ENCODE measurements around the gene CEP170.
A peak's percentile ranks its signal among the peaks of the same experiment; 100 is the strongest.

CEP170 gene

GRCh38 chr1:243249214-243249613, 5.9 kb downstream of the CEP170 start:
- H3K79me2 ChIP-seq (ENCODE audit: control insufficient read depth, low read length): peaks cover 99% of the 10 kb centered on the region
- no peaks in the 10 kb centered on the region; the same call in 1 of the 2 replicates for H3F3A ChIP-seq (ENCODE audit: control insufficient read depth, insufficient read depth)
- H3K9me2 ChIP-seq (replicated peaks; ENCODE audit: control insufficient read depth, low read length): no peaks in the 10 kb centered on the region
- no peak for TF ChIP-seq CTCF (IDR thresholded peaks at IDR 0.05; ENCODE audit: low read depth, low read length, poor library complexity, severe bottlenecking)
- TF ChIP-seq EZH2phosphoT487 (IDR thresholded peaks at IDR 0.05; ENCODE audit: borderline replicate concordance, low read length): no peak
- H3K9me3 ChIP-seq (ENCODE audit: control insufficient read depth, insufficient read depth, low read length): no peaks in the 10 kb centered on the region
- no peak overlapping the region for H3K4me3 ChIP-seq (ENCODE audit: low read length)
- peaks cover 50% of the 10 kb centered on the region for H3K4me1 ChIP-seq (ENCODE audit: control insufficient read depth, low read length)
- no peaks in the 10 kb centered on the region for H3K36me3 ChIP-seq (ENCODE audit: control insufficient read depth, low read length)
- H3K4me2 ChIP-seq (ENCODE audit: low read length): no peak overlapping the region
- H4K20me1 ChIP-seq (ENCODE audit: control insufficient read depth, insufficient read depth, low read depth, low read length): 0 out of 2 replicates have a peak, but pooled peaks cover 2% of the 10 kb centered on the region
- H3K27ac ChIP-seq (ENCODE audit: low read depth, low read length): no peak overlapping the region
- H3K27me3 ChIP-seq (ENCODE audit: control insufficient read depth, low read length): no peaks in the 10 kb centered on the region

GRCh38 chr1:243247901-243248300, 7.2 kb downstream of the CEP170 start:
- no peaks in the 10 kb centered on the region for H3K9me3 ChIP-seq (ENCODE audit: control insufficient read depth, insufficient read depth, low read length)
- H3K79me2 ChIP-seq (ENCODE audit: control insufficient read depth, low read length): peaks cover 97% of the 10 kb centered on the region
- H3K4me3 ChIP-seq (ENCODE audit: low read length): no peak overlapping the region
- peaks cover 4% of the 10 kb centered on the region; the same call in 1 of the 2 replicates for H3K36me3 ChIP-seq (ENCODE audit: control insufficient read depth, low read length)
- H3K4me2 ChIP-seq (ENCODE audit: low read length): no peak overlapping the region
- H3F3A ChIP-seq (ENCODE audit: control insufficient read depth, insufficient read depth): no peaks in the 10 kb centered on the region; the same call in 1 of the 2 replicates
- no peaks in the 10 kb centered on the region for H3K27me3 ChIP-seq (ENCODE audit: control insufficient read depth, low read length)
- 0 out of 2 replicates have a peak, but pooled peaks cover 2% of the 10 kb centered on the region for H4K20me1 ChIP-seq (ENCODE audit: control insufficient read depth, insufficient read depth, low read depth, low read length)
- peaks cover 44% of the 10 kb centered on the region for H3K4me1 ChIP-seq (ENCODE audit: control insufficient read depth, low read length)
- no peak for TF ChIP-seq CTCF (IDR thresholded peaks at IDR 0.05; ENCODE audit: low read depth, low read length, poor library complexity, severe bottlenecking)
- no peak for TF ChIP-seq EZH2phosphoT487 (IDR thresholded peaks at IDR 0.05; ENCODE audit: borderline replicate concordance, low read length)
- no peak overlapping the region for H3K27ac ChIP-seq (ENCODE audit: low read depth, low read length)
- no peaks in the 10 kb centered on the region for H3K9me2 ChIP-seq (replicated peaks; ENCODE audit: control insufficient read depth, low read length)

GRCh38 chr1:243246916-243247315, 8.2 kb downstream of the CEP170 start:
- Histone ChIP-seq H3F3A (ENCODE audit: control insufficient read depth, insufficient read depth) (no peaks in the 10 kb centered on the region), H3K4me3 (ENCODE audit: low read length) (no peak overlapping the region), H3K4me2 (ENCODE audit: low read length) (peak overlapping the region; percentile 31), H3K27me3 (ENCODE audit: control insufficient read depth, low read length) (no peaks in the 10 kb centered on the region), H3K79me2 (ENCODE audit: control insufficient read depth, low read length) (peaks cover 96% of the 10 kb centered on the region), H3K4me1 (ENCODE audit: control insufficient read depth, low read length) (peaks cover 37% of the 10 kb centered on the region), H4K20me1 (ENCODE audit: control insufficient read depth, insufficient read depth, low read depth, low read length) (0 out of 2 replicates have a peak, but pooled peaks cover 2% of the 10 kb centered on the region), H3K36me3 (ENCODE audit: control insufficient read depth, low read length) (peaks cover 5% of the 10 kb centered on the region), H3K9me3 (ENCODE audit: control insufficient read depth, insufficient read depth, low read length) (no peaks in the 10 kb centered on the region), H3K27ac (ENCODE audit: low read depth, low read length) (no peak overlapping the region), H3K9me2 (replicated peaks; ENCODE audit: control insufficient read depth, low read length) (no peaks in the 10 kb centered on the region)
- no peak for TF ChIP-seq EZH2phosphoT487 (IDR thresholded peaks at IDR 0.05; ENCODE audit: borderline replicate concordance, low read length)
- TF ChIP-seq CTCF (IDR thresholded peaks at IDR 0.05; ENCODE audit: low read depth, low read length, poor library complexity, severe bottlenecking): no peak

Measured in DOHH2 (cell line).